NT2/D1 (cell line): ENCODE results near the gene TLE1.
"Not testable (repeated sequence)": the region's sequence is repeated elsewhere in the genome, so short reads cannot be mapped to it uniquely, and the experiment has no call there.

Source experiments
- DNase-seq: peaks from one replicate; pipeline ENCODE4 v3.0.0-alpha.2; 2011; ENCODE audit warnings: low read depth, low spot score
- H3K27me3 ChIP-seq: 2 replicates; pipeline ENCODE4 v1.6.0; 2011; ENCODE audit warnings: mild to moderate bottlenecking; ENCODE audit not compliant: insufficient read length, insufficient read depth
- H3K36me3 ChIP-seq: 2 replicates; pipeline ENCODE4 v1.6.1; 2011; ENCODE audit warnings: mild to moderate bottlenecking, low read length, mixed read lengths; ENCODE audit not compliant: insufficient read depth, insufficient read length
- H3K4me1 ChIP-seq: 2 replicates; pipeline ENCODE4 v1.5.1; 2011; ENCODE audit not compliant: insufficient read depth, insufficient read length
- H3K4me3 ChIP-seq: 2 replicates; pipeline ENCODE4 v1.5.1; 2011; ENCODE audit warnings: low read depth; ENCODE audit not compliant: insufficient read length
- H3K9ac ChIP-seq: 2 replicates; pipeline ENCODE4 v1.6.0; 2011; ENCODE audit warnings: low read depth; ENCODE audit not compliant: insufficient read length
- H3K9me3 ChIP-seq: 2 replicates; pipeline ENCODE4 v1.5.1; 2011; ENCODE audit warnings: mild to moderate bottlenecking, low read length; ENCODE audit not compliant: insufficient read depth
- SUZ12 ChIP-seq: IDR thresholded peaks from 2 replicates; pipeline ENCODE4 v1.6.1; 2011; ENCODE audit not compliant: insufficient read length, insufficient read depth; ENCODE audit errors: extremely low read depth
- YY1 ChIP-seq: IDR thresholded peaks from 2 replicates; pipeline ENCODE4 v1.6.1; 2011; ENCODE audit not compliant: insufficient read length, insufficient read depth
- ZNF274 ChIP-seq: IDR thresholded peaks from 2 replicates; pipeline ENCODE4 v1.6.1; 2011; ENCODE audit warnings: mild to moderate bottlenecking, low read depth, low read length

The TLE1 gene

GRCh38 chr9:81609782-81610739 lies 79.3 kb downstream of the TLE1 start:
- Histone ChIP-seq H3K4me3 (no peak overlapping the region), H3K27me3 (no peaks in the 10 kb centered on the region), H3K9ac (no peak overlapping the region), H3K4me1 (peaks cover 7% of the 10 kb centered on the region), H3K9me3 (no peaks in the 10 kb centered on the region), H3K36me3 (peaks cover 56% of the 10 kb centered on the region)
- DNase-seq = peak; percentile 23
- no peak for TF ChIP-seq ZNF274
- TF ChIP-seq YY1 = no peak
- TF ChIP-seq SUZ12 = no peak

- no peaks in the 10 kb centered on the region for H3K27me3 ChIP-seq
- H3K36me3 ChIP-seq = peaks cover 57% of the 10 kb centered on the region
- H3K4me1 ChIP-seq = peaks cover 8% of the 10 kb centered on the region
- H3K9me3 ChIP-seq = no peaks in the 10 kb centered on the region
- no peak overlapping the region for H3K4me3 ChIP-seq
- H3K9ac ChIP-seq = no peak overlapping the region
- TF ChIP-seq YY1 = no peak
- no peak for TF ChIP-seq SUZ12
- TF ChIP-seq ZNF274 = no peak
- no peak for DNase-seq
Observed at GRCh38 chr9:81608289-81608657, 81.1 kb downstream of the TLE1 start.

- DNase-seq = no peak
- no peak for TF ChIP-seq SUZ12
- TF ChIP-seq ZNF274 = no peak
- no peak for TF ChIP-seq YY1
Observed at GRCh38 chr9:81607593-81608288, 81.6 kb downstream of the TLE1 start.

GRCh38 chr9:81606261-81606660 lies 83.1 kb downstream of the TLE1 start:
- DNase-seq, H3K4me1 ChIP-seq, H3K9me3 ChIP-seq, H3K27me3 ChIP-seq, H3K9ac ChIP-seq, H3K4me3 ChIP-seq: not testable (repeated sequence)
- peaks cover 52% of the 10 kb centered on the region for H3K36me3 ChIP-seq

More at GRCh38 chr9:81607593-81608288, 81.6 kb downstream of the TLE1 start:
- Histone ChIP-seq H3K27me3 (no peaks in the 10 kb centered on the region), H3K36me3 (peaks cover 57% of the 10 kb centered on the region), H3K9ac (no peak overlapping the region), H3K9me3 (no peaks in the 10 kb centered on the region), H3K4me1 (peaks cover 5% of the 10 kb centered on the region), H3K4me3 (no peak overlapping the region)

GRCh38 chr9:81605170-81605670 lies 84.1 kb downstream of the TLE1 start:
- Histone ChIP-seq H3K9ac (no peak overlapping the region), H3K9me3 (no peaks in the 10 kb centered on the region), H3K36me3 (peaks cover 45% of the 10 kb centered on the region), H3K27me3 (no peaks in the 10 kb centered on the region), H3K4me3 (no peak overlapping the region), H3K4me1 (peaks cover 2% of the 10 kb centered on the region)
- DNase-seq = no peak
- TF ChIP-seq ZNF274 (no peak), YY1 (no peak), SUZ12 (no peak)

GRCh38 chr9:81604306-81605169 lies 84.8 kb downstream of the TLE1 start:
- H3K4me3 ChIP-seq = no peak overlapping the region
- no peaks in the 10 kb centered on the region for H3K9me3 ChIP-seq
- no peaks in the 10 kb centered on the region for H3K27me3 ChIP-seq
- TF ChIP-seq YY1 (no peak), SUZ12 (no peak)
- peaks cover 2% of the 10 kb centered on the region for H3K4me1 ChIP-seq
- H3K36me3 ChIP-seq = peaks cover 46% of the 10 kb centered on the region
- no peak overlapping the region for H3K9ac ChIP-seq
- no peak for DNase-seq
